ENCODE results near the gene PDZRN3.

- TF ChIP-seq CSRNP3 (CRISPR knock-in tag; IDR thresholded peaks at IDR 0.05) (no peak), OSR1 (CRISPR knock-in tag; IDR thresholded peaks at IDR 0.05) (no peak), CREB5 (CRISPR knock-in tag; IDR thresholded peaks at IDR 0.05; ENCODE audit: low read depth) (no peak), ARNTL (CRISPR knock-in tag; IDR thresholded peaks at IDR 0.05; ENCODE audit: borderline replicate concordance, low read depth) (no peak), RARB (CRISPR knock-in tag; IDR thresholded peaks at IDR 0.05) (no peak), TSHZ2 (CRISPR knock-in tag; IDR thresholded peaks at IDR 0.05) (no peak), ZFP3 (CRISPR knock-in tag; IDR thresholded peaks at IDR 0.05) (no peak), PATZ1 (CRISPR knock-in tag; IDR thresholded peaks at IDR 0.05; ENCODE audit: borderline replicate concordance) (no peak)
Measured at GRCh38 chr3:73608456-73609314, 16.1 kb downstream of the PDZRN3 start.
